Measurements from ENCODE around the gene SELENOO. TPM values are rescaled to one million over a fixed set of nuclear protein-coding genes. Genes with fewer than 3 reads are reported as not detected.

The SELENOO gene, protein sequence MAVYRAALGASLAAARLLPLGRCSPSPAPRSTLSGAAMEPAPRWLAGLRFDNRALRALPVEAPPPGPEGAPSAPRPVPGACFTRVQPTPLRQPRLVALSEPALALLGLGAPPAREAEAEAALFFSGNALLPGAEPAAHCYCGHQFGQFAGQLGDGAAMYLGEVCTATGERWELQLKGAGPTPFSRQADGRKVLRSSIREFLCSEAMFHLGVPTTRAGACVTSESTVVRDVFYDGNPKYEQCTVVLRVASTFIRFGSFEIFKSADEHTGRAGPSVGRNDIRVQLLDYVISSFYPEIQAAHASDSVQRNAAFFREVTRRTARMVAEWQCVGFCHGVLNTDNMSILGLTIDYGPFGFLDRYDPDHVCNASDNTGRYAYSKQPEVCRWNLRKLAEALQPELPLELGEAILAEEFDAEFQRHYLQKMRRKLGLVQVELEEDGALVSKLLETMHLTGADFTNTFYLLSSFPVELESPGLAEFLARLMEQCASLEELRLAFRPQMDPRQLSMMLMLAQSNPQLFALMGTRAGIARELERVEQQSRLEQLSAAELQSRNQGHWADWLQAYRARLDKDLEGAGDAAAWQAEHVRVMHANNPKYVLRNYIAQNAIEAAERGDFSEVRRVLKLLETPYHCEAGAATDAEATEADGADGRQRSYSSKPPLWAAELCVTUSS
- 10.4 TPM for polyA plus RNA-seq (2012; ENCODE audit: low read depth, missing spikeins)

DNA sequence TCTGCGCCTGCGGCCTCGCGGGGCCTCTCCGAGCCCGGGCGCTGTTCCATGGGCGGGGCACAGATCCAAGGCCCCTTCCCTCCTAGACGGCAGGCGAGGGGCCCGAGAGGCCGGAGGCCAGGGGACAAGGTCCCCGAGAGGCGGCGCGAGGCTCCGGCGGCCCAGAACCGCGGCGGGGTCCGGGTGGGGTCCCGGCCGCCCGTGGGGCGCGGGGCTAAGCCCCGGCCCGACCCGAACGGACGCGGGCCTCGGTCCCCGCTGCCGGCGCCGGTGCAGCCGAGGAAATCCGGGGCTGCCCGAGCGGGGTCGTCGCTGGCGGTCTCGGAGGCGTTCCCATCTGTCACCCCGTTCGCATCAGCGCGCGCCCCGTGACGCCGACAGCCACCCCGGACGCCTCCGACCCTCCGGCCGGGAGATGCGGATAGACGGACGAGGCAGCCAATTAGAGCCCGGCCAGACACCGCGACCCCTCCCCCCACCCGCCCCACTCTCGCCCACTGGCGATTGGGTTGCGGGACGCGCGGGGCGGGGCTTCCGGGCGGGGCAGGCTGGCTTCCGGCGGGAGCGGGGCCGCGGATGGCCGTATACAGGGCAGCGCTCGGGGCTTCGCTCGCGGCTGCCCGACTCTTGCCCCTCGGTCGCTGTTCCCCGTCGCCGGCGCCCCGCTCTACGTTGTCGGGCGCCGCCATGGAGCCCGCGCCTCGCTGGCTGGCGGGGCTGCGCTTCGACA is at the start of gene SELENOO:
Gene SELENOO, plus strand, starts transcription at position 551 of the 730 bp plus-strand sequence. Its CDS starts 26 bp downstream, at position 577.
- peak; percentile 100 for DNase-seq (ENCODE audit: insufficient read length, low spot score)
- FAIRE-seq, result peak; percentile 96
- TF ChIP-seq POLR2AphosphoS5 (IDR thresholded peaks at IDR 0.05; ENCODE audit: low read depth, low read length) (no peak), SPI1 (IDR thresholded peaks at IDR 0.05; ENCODE audit: low read depth, low read length) (no peak), PAX5 (IDR thresholded peaks at IDR 0.05; ENCODE audit: insufficient read depth, low read length, severe bottlenecking) (no peak), TAF1 (IDR thresholded peaks at IDR 0.05; ENCODE audit: low read depth, low read length) (no peak), POU2F2 (IDR thresholded peaks at IDR 0.05; ENCODE audit: low read depth, low read length) (no peak)

DNA sequence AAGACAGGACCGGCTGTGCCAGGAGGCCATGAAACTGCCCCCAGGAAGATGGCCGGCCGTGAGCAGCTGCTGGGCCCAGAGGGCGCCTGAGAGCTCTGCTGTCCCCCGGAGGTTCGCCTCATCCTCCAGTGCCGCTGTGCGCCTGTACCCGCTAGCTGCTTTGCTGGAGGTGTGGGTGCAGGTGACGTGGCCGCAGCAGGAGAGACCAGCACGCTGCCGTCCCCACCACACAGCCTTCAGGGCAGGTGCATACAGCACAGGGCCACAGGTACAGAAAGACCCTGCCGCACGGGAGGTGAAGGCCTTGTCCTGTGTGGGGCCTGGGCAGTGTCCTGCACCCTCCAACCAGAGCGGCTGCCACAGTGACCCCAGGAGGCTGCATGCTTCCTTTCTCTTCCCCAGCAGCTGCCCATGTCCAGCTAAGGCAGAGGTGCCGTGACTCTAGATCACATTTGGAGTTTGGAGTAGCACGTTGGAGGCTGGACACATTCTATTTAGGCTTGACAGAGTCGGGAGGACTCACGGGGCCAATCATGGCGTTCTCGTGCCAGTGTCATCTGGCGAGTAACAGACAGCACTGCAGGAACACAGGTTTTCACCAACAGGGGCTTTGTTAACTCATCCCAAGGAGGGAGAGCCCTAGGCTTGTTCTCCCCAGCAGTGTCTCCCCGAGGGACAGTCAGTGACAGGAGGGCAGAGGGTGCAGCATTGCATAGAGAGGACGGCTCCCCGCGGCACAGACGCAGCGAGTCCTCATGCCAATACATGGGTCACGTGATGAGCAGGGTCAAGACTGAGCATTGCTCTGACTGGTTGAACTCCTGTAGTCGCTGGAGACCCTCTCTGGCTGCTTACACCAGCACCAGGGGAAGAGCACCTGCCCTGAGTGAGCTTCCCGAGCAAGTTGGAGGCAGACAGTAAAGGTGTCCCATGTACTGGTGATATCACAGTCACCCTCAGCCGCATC is 49.0 kb upstream of the SELENOO start:
- no peak for FAIRE-seq
- TF ChIP-seq TAF1 (IDR thresholded peaks at IDR 0.05; ENCODE audit: low read depth, low read length), result no peak
- TF ChIP-seq SPI1 (IDR thresholded peaks at IDR 0.05; ENCODE audit: low read depth, low read length), result no peak
- TF ChIP-seq POLR2A (IDR thresholded peaks at IDR 0.05; ENCODE audit: low read depth, low read length), result no peak
- TF ChIP-seq PAX5 (IDR thresholded peaks at IDR 0.05; ENCODE audit: insufficient read depth, low read length, severe bottlenecking), result no peak
- no peak for TF ChIP-seq POU2F2 (IDR thresholded peaks at IDR 0.05; ENCODE audit: low read depth, low read length)
- no peak for TF ChIP-seq POLR2AphosphoS5 (IDR thresholded peaks at IDR 0.05; ENCODE audit: low read depth, low read length)
- DNase-seq (ENCODE audit: insufficient read length, low spot score), result no peak

DNA sequence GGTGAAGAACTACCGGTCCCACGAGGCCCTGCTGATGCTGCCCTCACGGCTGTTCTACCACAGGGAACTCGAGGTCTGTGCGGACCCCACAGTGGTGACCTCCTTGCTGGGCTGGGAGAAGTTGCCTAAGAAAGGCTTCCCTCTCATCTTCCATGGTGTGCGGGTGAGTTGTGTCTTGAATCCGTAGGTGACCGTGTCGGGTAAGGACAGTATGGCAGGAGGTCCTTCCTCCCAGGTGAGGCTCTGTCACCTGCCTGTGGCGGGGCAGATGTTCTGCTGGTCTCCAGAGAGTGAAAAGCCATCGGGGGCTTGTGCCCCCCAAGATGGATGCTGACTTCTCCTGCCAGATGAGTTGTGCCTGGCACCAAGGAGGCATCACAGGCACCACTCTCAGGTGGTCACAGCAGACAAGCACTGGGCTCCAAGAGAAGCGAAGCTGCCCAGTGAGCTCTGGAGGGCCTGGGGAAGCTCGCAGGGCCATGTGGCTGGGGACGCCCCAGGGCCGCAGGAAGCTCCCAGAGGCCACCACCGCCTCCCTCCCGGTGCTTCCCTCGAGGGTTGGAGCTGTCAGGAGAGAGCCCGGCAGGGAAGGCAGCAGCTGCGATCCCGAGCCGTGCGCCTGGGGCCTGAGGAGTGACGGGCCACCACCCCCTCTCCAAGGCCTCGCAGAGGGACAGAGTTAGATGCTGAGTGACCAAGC is 47.6 kb upstream of the SELENOO start:
- no peak for DNase-seq (ENCODE audit: insufficient read length, low spot score)
- no peak for FAIRE-seq
- TF ChIP-seq POLR2A (IDR thresholded peaks at IDR 0.05; ENCODE audit: low read depth, low read length) (no peak), POLR2AphosphoS5 (IDR thresholded peaks at IDR 0.05; ENCODE audit: low read depth, low read length) (no peak), PAX5 (IDR thresholded peaks at IDR 0.05; ENCODE audit: insufficient read depth, low read length, severe bottlenecking) (no peak), POU2F2 (IDR thresholded peaks at IDR 0.05; ENCODE audit: low read depth, low read length) (no peak), SPI1 (IDR thresholded peaks at IDR 0.05; ENCODE audit: low read depth, low read length) (no peak), TAF1 (IDR thresholded peaks at IDR 0.05; ENCODE audit: low read depth, low read length) (no peak)

DNA sequence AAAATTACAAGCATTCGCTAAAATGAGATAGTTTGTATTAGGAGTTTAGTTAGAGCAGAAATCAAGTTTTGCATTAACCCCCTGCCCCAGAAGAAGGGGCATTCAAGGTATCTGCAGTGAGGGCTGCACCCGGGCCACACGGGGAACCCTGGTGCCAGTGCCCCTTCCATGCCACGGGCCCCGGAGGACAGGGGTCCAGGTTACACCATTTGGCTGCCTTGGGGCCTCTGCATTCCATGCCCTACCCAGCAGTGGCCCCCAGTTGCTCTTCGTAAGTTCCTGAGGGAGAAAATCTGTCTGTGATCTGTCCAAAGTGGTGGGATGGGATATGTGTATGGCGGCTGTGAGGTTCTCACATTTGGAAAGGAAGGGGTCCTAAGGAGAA is 47.1 kb upstream of the SELENOO start:
- DNase-seq (ENCODE audit: insufficient read length, low spot score), result no peak
- TF ChIP-seq TAF1 (IDR thresholded peaks at IDR 0.05; ENCODE audit: low read depth, low read length) (no peak), POLR2A (IDR thresholded peaks at IDR 0.05; ENCODE audit: low read depth, low read length) (no peak), SPI1 (IDR thresholded peaks at IDR 0.05; ENCODE audit: low read depth, low read length) (no peak), POU2F2 (IDR thresholded peaks at IDR 0.05; ENCODE audit: low read depth, low read length) (no peak), POLR2AphosphoS5 (IDR thresholded peaks at IDR 0.05; ENCODE audit: low read depth, low read length) (no peak), PAX5 (IDR thresholded peaks at IDR 0.05; ENCODE audit: insufficient read depth, low read length, severe bottlenecking) (no peak)
- no peak for FAIRE-seq

DNA sequence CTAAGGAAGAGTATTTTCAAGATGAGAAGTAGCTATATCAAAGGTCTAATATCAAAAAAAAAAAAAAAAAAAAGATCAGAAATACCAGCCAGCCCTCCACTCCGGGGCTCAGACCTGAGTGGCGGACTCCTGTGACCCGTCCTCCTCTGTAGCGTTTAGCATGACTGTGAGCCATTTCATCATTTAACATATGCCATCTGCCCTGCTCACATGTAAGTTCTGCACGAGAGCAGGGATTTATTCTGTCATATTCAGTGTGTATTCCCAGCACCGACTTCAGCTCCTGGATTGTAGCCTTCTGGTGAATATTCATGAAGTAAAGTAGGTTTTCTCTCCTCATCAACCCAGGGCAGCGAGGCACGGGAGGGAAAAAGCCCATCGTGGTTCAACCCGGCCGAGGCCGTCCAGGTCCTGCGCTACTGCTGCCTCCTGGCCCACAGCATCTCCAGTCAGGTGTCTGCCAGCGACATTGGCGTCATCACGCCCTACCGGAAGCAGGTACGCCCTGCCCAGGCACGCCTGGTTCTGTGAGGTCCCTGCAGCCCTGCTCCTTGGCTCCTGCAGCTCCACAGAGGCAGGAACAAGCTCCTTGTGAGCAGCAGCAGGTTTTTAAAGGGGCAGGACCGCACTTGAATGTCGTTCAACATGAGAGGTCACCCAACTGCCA is 43.0 kb upstream of the SELENOO start:
- FAIRE-seq (no peak), DNase-seq (ENCODE audit: insufficient read length, low spot score) (no peak)
- TF ChIP-seq PAX5 (IDR thresholded peaks at IDR 0.05; ENCODE audit: insufficient read depth, low read length, severe bottlenecking) (no peak), TAF1 (IDR thresholded peaks at IDR 0.05; ENCODE audit: low read depth, low read length) (no peak), SPI1 (IDR thresholded peaks at IDR 0.05; ENCODE audit: low read depth, low read length) (no peak), POLR2AphosphoS5 (IDR thresholded peaks at IDR 0.05; ENCODE audit: low read depth, low read length) (no peak), POU2F2 (IDR thresholded peaks at IDR 0.05; ENCODE audit: low read depth, low read length) (no peak), POLR2A (IDR thresholded peaks at IDR 0.05; ENCODE audit: low read depth, low read length) (no peak)

DNA sequence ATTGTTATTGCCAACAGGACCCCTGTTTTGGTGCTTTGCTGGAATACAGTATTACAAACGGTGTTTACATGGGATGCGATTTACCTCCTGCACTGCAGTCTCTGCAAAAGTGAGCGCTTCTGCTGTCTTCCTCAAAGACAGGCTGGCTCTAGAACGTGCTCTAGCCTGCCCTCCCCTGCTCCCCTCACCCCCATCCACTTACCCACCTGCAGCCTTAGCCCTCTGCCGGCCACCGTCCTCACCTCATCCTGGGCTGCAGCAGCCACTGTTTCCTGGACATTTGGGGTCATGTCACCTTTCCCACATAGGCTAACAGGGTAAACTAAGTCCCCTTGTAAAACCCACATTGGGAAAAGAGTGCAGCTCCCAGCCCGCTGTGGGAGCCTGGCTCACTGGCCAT is 39.9 kb upstream of the SELENOO start:
- DNase-seq (ENCODE audit: insufficient read length, low spot score) (no peak), FAIRE-seq (no peak)
- TF ChIP-seq SPI1 (IDR thresholded peaks at IDR 0.05; ENCODE audit: low read depth, low read length) (no peak), TAF1 (IDR thresholded peaks at IDR 0.05; ENCODE audit: low read depth, low read length) (no peak), PAX5 (IDR thresholded peaks at IDR 0.05; ENCODE audit: insufficient read depth, low read length, severe bottlenecking) (no peak), POLR2AphosphoS5 (IDR thresholded peaks at IDR 0.05; ENCODE audit: low read depth, low read length) (no peak), POLR2A (IDR thresholded peaks at IDR 0.05; ENCODE audit: low read depth, low read length) (no peak)

DNA sequence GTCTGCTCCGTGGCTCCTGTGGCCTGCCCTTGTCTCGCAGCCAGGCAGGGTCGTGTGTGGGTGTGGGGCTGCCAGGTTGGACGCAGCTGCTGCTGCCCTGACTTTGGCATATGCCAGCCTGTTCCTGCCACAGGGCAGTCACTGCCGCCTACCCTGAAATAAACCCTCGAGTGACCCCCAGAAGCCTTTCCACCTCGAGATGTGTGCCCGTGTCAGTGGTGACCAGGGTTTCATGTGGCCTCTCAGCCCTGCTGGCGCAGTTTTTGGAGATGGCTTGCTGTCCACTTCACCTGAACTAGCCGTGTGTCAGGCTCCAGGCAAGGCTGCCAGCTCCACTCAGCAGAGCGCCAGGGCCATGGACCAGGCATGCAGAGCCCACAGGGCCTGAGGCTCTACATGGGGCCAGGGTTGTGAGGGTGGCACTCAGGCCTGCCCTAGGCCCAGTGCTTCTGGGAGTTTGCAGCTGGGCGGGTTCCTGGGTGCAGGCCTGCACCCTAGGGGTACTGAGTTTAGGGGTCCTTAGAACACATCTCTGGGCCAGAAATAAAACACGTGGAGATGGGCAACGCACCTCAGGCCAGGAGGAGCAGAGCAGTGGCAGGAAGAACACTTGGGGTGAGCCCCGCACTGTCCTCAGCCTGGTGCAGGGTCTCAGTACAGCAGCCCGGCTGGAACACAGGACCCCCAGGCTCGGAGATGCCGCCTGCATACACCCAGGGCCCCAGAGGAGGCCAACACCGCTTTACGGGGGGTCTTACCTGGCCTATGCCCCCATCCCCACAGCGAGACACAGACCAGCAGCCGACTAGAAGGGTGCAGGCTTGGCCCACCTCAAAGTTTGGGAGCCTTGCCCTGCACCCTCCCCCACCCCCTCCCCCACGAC is 39.1 kb upstream of the SELENOO start:
- TF ChIP-seq POLR2AphosphoS5 (IDR thresholded peaks at IDR 0.05; ENCODE audit: low read depth, low read length), result no peak
- TF ChIP-seq TAF1 (IDR thresholded peaks at IDR 0.05; ENCODE audit: low read depth, low read length), result no peak
- no peak for TF ChIP-seq POU2F2 (IDR thresholded peaks at IDR 0.05; ENCODE audit: low read depth, low read length)
- TF ChIP-seq POLR2A (IDR thresholded peaks at IDR 0.05; ENCODE audit: low read depth, low read length), result no peak
- TF ChIP-seq SPI1 (IDR thresholded peaks at IDR 0.05; ENCODE audit: low read depth, low read length), result no peak
- no peak for TF ChIP-seq PAX5 (IDR thresholded peaks at IDR 0.05; ENCODE audit: insufficient read depth, low read length, severe bottlenecking)
- no peak for FAIRE-seq
- no peak for DNase-seq (ENCODE audit: insufficient read length, low spot score)
